ENCODE data around the gene ARHGAP23.

ARHGAP23 gene

GRCh38 chr17:38549285-38549684, 121.0 kb downstream of the ARHGAP23 start:
- DNase-seq (ENCODE audit: low read depth) = no peak

GRCh38 chr17:38550661-38551060, 122.4 kb downstream of the ARHGAP23 start:
- DNase-seq (ENCODE audit: low read depth) = no peak

GRCh38 chr17:38551121-38551520, 122.9 kb downstream of the ARHGAP23 start:
- no peak for DNase-seq (ENCODE audit: low read depth)

GRCh38 chr17:38552343-38552742, 124.1 kb downstream of the ARHGAP23 start:
- DNase-seq (ENCODE audit: low read depth) = no peak

- no peak for DNase-seq (ENCODE audit: low read depth)
Observed at GRCh38 chr17:38554430-38555350, 126.4 kb downstream of the ARHGAP23 start.

GRCh38 chr17:38556239-38556638, 128.0 kb downstream of the ARHGAP23 start:
- no peak for DNase-seq (ENCODE audit: low read depth)

- no peak for DNase-seq (ENCODE audit: low read depth)
Observed at GRCh38 chr17:38557396-38557795, 129.1 kb downstream of the ARHGAP23 start.

- peak; percentile 80 for DNase-seq (ENCODE audit: low read depth)
Observed at GRCh38 chr17:38557836-38558727, 129.8 kb downstream of the ARHGAP23 start.

- no peak for DNase-seq (ENCODE audit: low read depth)
Observed at GRCh38 chr17:38558728-38559050, 130.4 kb downstream of the ARHGAP23 start.

- DNase-seq (ENCODE audit: low read depth) = peak; percentile 80
Observed at GRCh38 chr17:38559051-38559879, 131.0 kb downstream of the ARHGAP23 start.

GRCh38 chr17:38559880-38560230, 131.6 kb downstream of the ARHGAP23 start:
- DNase-seq (ENCODE audit: low read depth) = no peak

GRCh38 chr17:38560503-38561318, 132.4 kb downstream of the ARHGAP23 start:
- no peak for DNase-seq (ENCODE audit: low read depth)

GRCh38 chr17:38561416-38562214, 133.4 kb downstream of the ARHGAP23 start:
- DNase-seq (ENCODE audit: low read depth) = no peak
